GM12892 (cell line): ENCODE data around the gene KLHL17.

Experiments
- POLR2A ChIP-seq: IDR thresholded peaks from 2 replicates; pipeline ENCODE4 v1.6.1; 2011; ENCODE audit warnings: low read depth, low read length, control low read depth
- TAF1 ChIP-seq: IDR thresholded peaks from 2 replicates; pipeline ENCODE4 v1.6.1; 2011; ENCODE audit warnings: low read depth, mild to moderate bottlenecking, control low read depth, low read length, borderline replicate concordance

DNA sequence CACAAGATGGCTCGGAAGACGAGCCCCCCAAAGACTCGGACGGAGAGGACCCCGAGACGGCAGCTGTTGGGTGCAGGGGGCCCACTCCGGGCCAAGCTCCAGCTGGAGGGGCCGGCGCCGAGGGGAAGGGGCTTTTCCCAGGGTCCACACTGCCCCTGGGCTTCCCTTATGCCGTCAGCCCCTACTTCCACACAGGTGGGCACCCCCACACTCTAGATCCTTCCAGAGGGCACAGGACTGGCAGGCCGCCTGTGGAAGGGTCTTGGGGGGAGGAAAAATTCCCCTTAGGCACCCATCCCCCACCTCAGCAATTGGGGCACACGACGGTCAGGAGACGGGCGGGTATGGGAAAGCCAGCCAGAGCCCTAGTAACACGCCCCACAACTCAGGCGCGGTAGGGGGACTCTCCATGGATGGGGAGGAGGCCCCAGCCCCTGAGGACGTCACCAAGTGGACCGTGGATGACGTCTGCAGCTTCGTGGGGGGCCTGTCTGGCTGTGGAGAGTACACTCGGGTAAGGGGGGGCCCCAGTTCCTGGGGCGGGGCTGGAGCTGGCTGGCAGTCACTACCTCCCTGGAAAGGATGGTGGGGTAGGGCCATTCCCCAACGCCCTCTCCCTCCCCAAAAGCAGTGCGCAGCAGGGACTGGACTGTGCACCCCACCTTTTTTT, 17.4 kb upstream of the KLHL17 start:
- no peak for TF ChIP-seq TAF1
- peak; percentile 27; the same call in 1 of the 2 replicates for TF ChIP-seq POLR2A
